NCI-H524 (cell line): Measurements from ENCODE around the gene GLRX.

Experiments used
- DNase-seq, 2 experiments: peaks; one replicate each; lab custom pipeline; 2025; lab: John Stamatoyannopoulos, UW

Gene GLRX

DNA sequence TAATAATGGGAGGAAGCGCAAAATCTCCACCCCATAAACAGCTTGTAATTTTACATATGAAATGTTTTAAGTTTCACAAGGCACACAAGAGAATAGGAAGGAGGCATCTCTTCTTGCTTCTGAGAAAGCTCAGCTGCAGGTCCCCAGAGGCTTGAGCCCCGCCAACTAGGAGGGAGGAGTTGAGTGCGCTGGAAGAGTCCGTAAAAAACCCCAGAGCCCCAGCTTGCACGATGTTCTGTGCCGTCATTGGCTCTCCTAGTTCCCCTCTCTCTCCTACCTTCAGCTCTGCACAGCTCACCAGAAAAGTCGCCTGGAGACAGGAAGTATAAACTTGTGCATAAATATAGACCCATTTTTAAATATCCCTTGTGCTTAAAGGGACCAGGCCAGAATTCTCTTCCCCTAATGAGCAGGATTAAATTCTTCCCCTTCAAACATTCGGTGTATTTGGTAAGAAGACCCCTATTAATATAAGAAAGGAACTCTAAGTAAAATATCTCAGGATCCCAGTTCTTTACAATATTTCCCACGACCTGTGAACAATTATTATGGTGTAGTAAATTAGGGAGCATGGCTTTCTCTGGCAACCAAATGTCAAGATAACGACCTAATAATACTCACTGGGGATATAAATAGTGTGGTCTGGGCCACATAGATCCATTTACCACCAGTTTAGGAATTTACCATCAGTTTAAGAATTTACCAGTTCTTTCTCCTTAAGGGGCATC lies 13.7 kb downstream of the GLRX start:
- DNase-seq = no peak

DNA sequence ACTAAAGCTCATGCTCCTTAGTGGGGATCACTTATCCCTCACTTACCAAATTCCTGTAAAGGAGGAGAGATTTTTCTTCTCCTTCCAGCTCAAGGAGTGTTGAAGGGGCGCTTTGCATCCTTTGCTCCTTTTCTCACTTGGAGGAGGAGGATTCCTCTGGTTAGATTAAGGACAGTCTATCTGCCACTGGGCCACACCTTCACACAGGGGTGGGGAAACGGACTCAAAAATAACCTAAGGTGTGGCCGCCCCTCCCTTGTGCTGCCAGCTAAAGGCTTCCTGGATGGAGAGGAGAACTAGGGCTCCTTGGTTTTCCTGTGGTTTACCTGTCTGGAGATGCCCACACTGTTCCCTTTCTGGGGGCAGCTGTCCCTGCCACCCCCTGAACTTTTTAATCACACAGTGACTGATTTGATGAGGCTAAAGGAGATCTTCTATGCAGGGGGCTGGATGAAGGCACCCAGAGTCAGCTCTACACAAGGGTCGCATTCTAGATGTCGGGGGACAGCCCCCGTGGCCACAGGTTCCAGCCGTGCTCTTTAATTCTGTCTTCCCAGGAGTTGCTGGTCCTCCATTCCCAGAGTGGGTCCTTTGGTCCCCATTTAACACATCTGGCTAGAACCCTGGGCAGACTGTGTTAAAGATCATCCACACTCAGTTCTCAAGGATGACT lies 14.4 kb downstream of the GLRX start:
- no peak for DNase-seq

DNA sequence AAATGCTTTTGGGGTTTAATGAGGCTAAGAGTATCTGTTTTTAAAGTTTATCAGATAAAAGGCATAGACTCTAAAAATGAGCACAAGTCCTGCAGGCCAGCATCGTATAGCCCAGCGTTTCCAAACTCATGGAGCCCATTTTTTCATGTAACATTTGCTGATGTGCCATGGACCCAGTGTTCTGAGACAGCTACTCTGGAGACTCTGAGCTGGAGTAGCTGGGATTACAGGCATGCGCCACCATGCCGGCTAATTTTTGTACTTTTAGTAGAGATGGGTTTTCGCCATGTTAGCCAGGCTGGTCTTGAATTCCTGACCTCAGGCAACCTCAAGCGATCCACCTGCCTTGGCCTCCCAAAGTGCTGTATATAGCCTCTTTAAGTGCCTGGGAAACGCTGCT lies 15.8 kb downstream of the GLRX start:
- no peak for DNase-seq

- no peak for DNase-seq
These were observed 17.6 kb downstream of the GLRX start for GRCh38 chr5:95804736-95805539.

DNA sequence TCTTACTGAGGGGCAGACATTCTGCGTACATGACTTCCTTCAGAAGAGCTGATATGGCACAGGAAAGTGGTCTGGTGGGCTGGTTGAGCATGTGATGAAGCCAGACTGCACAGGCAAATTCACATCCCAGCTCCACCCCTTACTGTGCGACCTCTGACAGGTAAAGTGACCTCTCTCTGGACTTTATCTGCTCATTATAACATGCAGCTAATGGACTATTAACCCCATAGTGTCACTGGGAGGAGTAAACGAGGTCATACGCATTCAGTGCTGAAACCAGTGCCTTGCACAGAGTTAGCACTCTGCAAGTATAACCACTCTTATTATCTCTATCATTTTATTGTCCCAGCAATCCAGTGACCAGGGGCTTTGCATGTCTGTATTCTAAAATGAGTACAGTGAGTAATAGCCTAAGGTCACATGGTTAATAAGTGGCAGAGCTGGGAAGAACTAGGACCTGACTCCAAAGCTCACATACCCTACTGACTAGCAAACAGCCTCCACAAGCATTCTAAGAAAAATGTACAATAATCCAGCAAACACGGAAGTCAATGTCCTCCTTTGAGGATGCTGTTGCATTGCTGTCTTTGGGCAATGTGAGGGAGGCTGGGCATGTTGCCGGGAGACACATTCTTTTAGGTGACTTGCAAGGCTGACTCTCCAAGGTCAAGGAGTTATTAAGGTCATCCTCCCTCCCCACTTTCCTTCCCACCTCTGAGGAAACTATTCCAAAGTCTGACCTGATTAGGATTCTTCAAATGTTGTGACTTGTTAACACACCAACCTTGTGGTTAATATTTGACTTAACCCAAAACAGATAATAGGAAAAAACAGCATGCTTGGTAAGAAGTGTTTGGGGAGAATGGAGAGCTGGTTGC lies 19.0 kb downstream of the GLRX start:
- no peak for DNase-seq

DNA sequence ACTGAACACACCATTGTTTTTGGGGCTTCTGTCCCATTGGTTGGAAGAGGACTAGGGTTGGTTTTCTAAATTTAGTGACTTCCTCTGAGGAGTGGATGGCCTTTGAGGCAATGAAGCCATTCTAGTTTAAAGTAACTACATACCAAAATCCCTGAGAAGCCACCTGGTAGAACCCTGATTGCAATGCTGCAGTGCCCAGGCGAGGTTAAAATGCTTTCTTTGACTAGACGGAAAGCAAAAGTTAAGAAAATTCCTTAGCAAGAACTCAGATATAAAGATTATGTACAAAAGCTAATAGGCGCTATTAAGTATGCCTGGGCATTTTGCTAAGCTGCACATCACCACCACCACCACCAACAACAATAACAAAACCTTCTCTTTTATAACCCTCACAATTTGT lies 20.6 kb downstream of the GLRX start:
- no peak for DNase-seq

- DNase-seq = no peak
These were observed 21.0 kb downstream of the GLRX start for GRCh38 chr5:95801532-95801931.

DNA sequence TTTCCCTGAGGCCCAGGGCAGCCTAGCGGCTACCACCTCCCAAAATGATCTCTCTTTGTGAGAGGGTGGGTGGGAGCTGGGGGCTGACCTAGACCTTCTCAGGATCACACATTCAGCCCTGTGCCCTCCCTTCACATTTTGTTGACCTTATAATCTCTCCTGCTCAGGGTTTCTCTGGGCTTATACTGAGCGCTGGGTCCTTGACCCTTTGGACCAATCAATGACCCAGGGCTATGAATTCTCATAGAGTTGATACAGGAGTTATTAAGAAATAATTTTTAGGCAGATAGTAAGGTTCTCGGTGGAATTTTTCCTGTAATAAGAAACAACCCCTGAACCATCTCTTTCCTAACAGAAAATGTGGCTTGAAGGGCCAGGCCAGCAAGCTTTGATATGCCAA lies 22.0 kb downstream of the GLRX start:
- DNase-seq = no peak

- DNase-seq = no peak
These were observed 23.2 kb downstream of the GLRX start for GRCh38 chr5:95799191-95799835.

GRCh38 chr5:95798545-95798944 lies 24.0 kb downstream of the GLRX start:
- DNase-seq = no peak

DNA sequence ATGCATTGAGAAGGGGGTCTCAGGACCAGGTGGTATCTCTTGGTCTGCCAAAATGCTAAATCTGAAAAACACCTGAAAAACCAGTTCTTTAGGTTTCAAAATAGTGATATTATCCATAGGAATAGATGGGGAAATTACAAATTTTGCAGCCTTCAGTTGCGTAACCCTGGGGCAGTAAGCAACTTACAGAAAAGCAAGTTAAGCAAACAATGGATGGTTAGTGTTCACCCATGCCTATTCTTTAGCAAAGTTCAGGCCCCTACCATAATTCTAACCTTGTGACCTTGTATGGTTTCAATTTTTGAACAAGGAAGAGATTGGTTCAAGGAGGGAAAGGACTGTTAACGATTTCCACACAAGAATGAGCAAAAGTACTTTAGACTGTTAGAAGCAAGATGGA lies 24.5 kb downstream of the GLRX start:
- no peak for DNase-seq

GRCh38 chr5:95797301-95797700 lies 25.2 kb downstream of the GLRX start:
- DNase-seq = no peak

DNA sequence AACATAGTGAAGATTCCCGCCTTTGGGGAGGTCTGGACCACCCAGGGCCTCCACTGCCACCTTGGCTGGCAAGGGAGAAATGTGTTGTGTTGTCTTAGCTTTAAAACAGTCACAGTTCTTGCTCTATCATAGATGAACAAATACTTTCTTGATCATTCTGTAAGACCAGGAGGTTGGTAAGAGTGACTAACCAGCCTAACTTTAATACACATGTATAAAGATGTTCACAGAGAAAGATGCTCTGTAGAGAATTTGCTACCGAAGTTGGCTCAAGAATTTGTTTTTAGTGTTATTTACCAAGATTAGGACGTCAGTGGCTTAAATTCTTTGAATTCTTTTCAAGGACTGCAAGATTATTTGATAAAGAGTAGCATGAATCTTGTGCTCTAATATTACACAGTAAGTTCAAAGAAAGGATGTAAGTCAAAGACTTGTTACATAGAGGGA lies 28.4 kb downstream of the GLRX start:
- DNase-seq = no peak

- no peak for DNase-seq
These were observed 30.8 kb downstream of the GLRX start for GRCh38 chr5:95791751-95792150.

GRCh38 chr5:95788493-95788892 lies 34.0 kb downstream of the GLRX start:
- DNase-seq = no peak

GRCh38 chr5:95786821-95787418 lies 35.6 kb downstream of the GLRX start:
- no peak for DNase-seq

GRCh38 chr5:95784514-95785302 lies 37.8 kb downstream of the GLRX start:
- no peak for DNase-seq

DNA sequence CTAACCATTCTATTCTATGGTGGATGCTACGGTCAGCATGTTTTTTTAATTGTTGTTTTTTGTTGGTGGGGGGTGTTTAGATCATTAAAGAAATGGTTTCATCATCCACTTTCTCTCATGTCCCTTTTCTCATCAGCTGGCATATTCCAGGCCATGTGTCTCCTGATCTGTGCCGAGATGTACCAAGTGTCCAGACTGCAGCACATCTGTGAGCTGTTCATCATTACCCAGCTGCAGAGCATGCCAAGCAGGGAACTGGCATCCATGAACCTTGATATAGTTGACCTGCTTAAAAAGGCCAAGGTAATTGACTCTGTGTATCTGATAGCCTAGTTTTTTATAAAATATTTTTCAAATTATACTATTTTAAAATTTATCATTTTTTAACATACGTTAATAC lies 38.9 kb downstream of the GLRX start:
- no peak for DNase-seq

DNA sequence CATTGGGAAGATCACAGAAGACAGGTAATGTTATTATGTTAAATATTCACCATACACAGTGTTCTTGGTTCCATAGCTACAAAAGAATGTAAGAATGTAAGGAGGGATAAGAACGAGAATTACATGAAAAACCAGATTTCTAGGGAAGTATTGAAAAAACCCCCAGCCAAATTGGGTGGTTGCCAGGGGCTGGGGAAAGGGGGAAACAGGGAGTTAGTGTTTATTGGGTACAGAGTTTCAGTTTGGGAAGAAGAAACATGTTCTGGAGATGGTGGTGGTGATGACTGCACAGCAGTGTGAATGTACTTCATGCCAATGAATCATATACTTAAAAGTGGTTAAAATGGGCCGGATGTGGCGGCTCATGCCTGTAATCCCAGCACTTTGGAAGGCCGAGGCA lies 40.3 kb downstream of the GLRX start:
- DNase-seq = no peak

DNA sequence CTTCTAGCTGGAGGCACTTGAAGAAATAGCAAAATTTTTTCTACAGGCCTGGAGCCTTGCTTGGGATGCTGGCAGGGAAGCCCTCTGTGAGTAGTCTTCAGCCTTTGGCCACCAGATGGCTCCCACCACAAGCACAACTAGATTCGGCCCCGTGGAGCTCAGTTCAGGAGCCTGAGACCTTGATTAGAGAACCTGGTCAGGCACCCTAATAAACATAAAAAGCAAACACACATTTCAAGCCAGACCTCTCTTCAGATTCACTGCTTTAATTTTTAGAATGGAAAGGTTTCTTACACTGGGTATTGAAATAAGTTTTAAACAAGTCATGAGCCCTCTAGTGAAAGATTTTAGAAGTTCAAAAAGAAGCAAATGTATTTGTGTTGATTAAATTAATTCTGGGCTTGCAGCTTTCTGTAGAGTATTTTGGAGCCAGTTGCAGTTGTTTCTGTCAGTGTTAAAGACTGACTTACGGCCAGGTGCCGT lies 41.4 kb downstream of the GLRX start:
- peak; percentile 37 to 64 for DNase-seq
